GM12875 (cell line): ENCODE data around the gene NXF1.

Experiments
- H3K4me3 ChIP-seq: one replicate; pipeline ENCODE4 v1.5.1; 2011; ENCODE audit warnings: low read depth, low read length, control low read depth
- CTCF ChIP-seq: IDR thresholded peaks from 2 replicates; pipeline ENCODE4 v1.5.1; 2011; ENCODE audit warnings: low read depth, mild to moderate bottlenecking, control low read depth, inconsistent platforms, low read length, moderate library complexity, borderline replicate concordance; ENCODE audit not compliant: insufficient read depth

The NXF1 gene

GRCh38 chr11:62841361-62842170, 36.3 kb upstream of the NXF1 start:
- H3K4me3 ChIP-seq = peak overlapping the region; percentile 57
- no peak for TF ChIP-seq CTCF

GRCh38 chr11:62840721-62841360, 35.6 kb upstream of the NXF1 start:
- peak overlapping the region; percentile 77 for H3K4me3 ChIP-seq

- peak within 1 kb of the TSS; percentile 77 for H3K4me3 ChIP-seq
Observed at GRCh38 chr11:62839050-62839945, 34.1 kb upstream of the NXF1 start, which contains the start of gene WDR74. TSS of gene WDR74 (minus strand) at chr11:62839590. CDS start at chr11:62839570, 20 bp downstream.

GRCh38 chr11:62835336-62835735, 30.1 kb upstream of the NXF1 start:
- H3K4me3 ChIP-seq = no peak overlapping the region
- no peak for TF ChIP-seq CTCF

More at GRCh38 chr11:62839050-62839945, 34.1 kb upstream of the NXF1 start, which contains the start of gene WDR74:
- no peak for TF ChIP-seq CTCF

- no peak for TF ChIP-seq CTCF
- H3K4me3 ChIP-seq = peak within 1 kb of the TSS; percentile 68
Observed at GRCh38 chr11:62832336-62833234, 27.3 kb upstream of the NXF1 start, which contains the start of gene TEX54. TSS of gene TEX54 (minus strand) at chr11:62832841.

GRCh38 chr11:62831520-62832335, 26.5 kb upstream of the NXF1 start, which contains the start of gene STX5:
TSS of gene STX5 (minus strand) at chr11:62832051. CDS start at chr11:62831243, 808 bp downstream.
- H3K4me3 ChIP-seq = peak within 1 kb of the TSS; percentile 68
- no peak for TF ChIP-seq CTCF
